ENCODE results near the gene ARRDC4.

Gene ARRDC4

GRCh38 chr15:98000249-98001203 lies 40.0 kb downstream of the ARRDC4 start:
- no peak for DNase-seq

- DNase-seq, result no peak
Observed at GRCh38 chr15:98001663-98002194, 41.2 kb downstream of the ARRDC4 start.

GRCh38 chr15:98002419-98002818 lies 41.9 kb downstream of the ARRDC4 start:
- DNase-seq, result no peak

GRCh38 chr15:98002866-98003265 lies 42.4 kb downstream of the ARRDC4 start:
- DNase-seq, result no peak

GRCh38 chr15:98003518-98003917 lies 43.0 kb downstream of the ARRDC4 start:
- no peak for DNase-seq

GRCh38 chr15:98003996-98004395 lies 43.5 kb downstream of the ARRDC4 start:
- no peak for DNase-seq

GRCh38 chr15:98005659-98006058 lies 45.2 kb downstream of the ARRDC4 start:
- no peak for DNase-seq

GRCh38 chr15:98009169-98009568 lies 48.7 kb downstream of the ARRDC4 start:
- no peak for DNase-seq

- no peak for DNase-seq
Observed at GRCh38 chr15:98009971-98010370, 49.5 kb downstream of the ARRDC4 start.

- DNase-seq, result no peak
Observed at GRCh38 chr15:98012354-98012753, 51.9 kb downstream of the ARRDC4 start.

- DNase-seq, result no peak
Observed at GRCh38 chr15:98013631-98014030, 53.1 kb downstream of the ARRDC4 start.

GRCh38 chr15:98017150-98017964 lies 56.9 kb downstream of the ARRDC4 start:
- no peak for DNase-seq

GRCh38 chr15:98018761-98019351 lies 58.4 kb downstream of the ARRDC4 start:
- no peak for DNase-seq

All from CD4-positive, alpha-beta T cell treated with Interferon alpha-2 for 1 hour (primary cell).